ENCODE data around the gene PRAMEF4. TPM values are rescaled to one million over a fixed set of nuclear protein-coding genes. Genes with fewer than 3 reads are reported as not detected.
"Not testable (repeated sequence)": the region's sequence is repeated elsewhere in the genome, so short reads cannot be mapped to it uniquely, and the experiment has no call there.

PRAMEF4 gene
- total RNA-seq: not detected in 2 replicates

GRCh38 chr1:12886101-12886500 is at the start of gene PRAMEF4:
TSS of gene PRAMEF4 (minus strand) at chr1:12886201. CDS start at chr1:12883394, 2,807 bp downstream.
- not testable (repeated sequence) for H4K20me1 ChIP-seq (ENCODE audit: insufficient read depth, low read length); H3K4me2 ChIP-seq (ENCODE audit: insufficient read depth, low read length); H3K9me3 ChIP-seq (ENCODE audit: low read depth, low read length); H3K27ac ChIP-seq (ENCODE audit: low read depth, low read length); H3K27me3 ChIP-seq (ENCODE audit: insufficient read depth, low read length); H2AFZ ChIP-seq (ENCODE audit: low read length); H3K4me1 ChIP-seq (ENCODE audit: insufficient read depth, low read length); DNase-seq (ENCODE audit: insufficient read length, low spot score, missing footprints); H3K4me3 ChIP-seq (ENCODE audit: insufficient read depth, low read length); H3K36me3 ChIP-seq (ENCODE audit: insufficient read depth, low read length); H3K79me2 ChIP-seq (ENCODE audit: insufficient read depth, low read length)

GRCh38 chr1:12924368-12924767 is 38.4 kb upstream of the PRAMEF4 start:
- not testable (repeated sequence) for H3K27ac ChIP-seq (ENCODE audit: low read depth, low read length); H3K36me3 ChIP-seq (ENCODE audit: insufficient read depth, low read length); H4K20me1 ChIP-seq (ENCODE audit: insufficient read depth, low read length); H3K4me3 ChIP-seq (ENCODE audit: insufficient read depth, low read length); H3K4me2 ChIP-seq (ENCODE audit: insufficient read depth, low read length); H3K4me1 ChIP-seq (ENCODE audit: insufficient read depth, low read length); H2AFZ ChIP-seq (ENCODE audit: low read length); H3K9me3 ChIP-seq (ENCODE audit: low read depth, low read length); DNase-seq (ENCODE audit: insufficient read length, low spot score, missing footprints); H3K27me3 ChIP-seq (ENCODE audit: insufficient read depth, low read length); H3K79me2 ChIP-seq (ENCODE audit: insufficient read depth, low read length)

- not testable (repeated sequence) for H3K4me2 ChIP-seq (ENCODE audit: insufficient read depth, low read length); H2AFZ ChIP-seq (ENCODE audit: low read length); H3K4me3 ChIP-seq (ENCODE audit: insufficient read depth, low read length); H3K4me1 ChIP-seq (ENCODE audit: insufficient read depth, low read length); H3K79me2 ChIP-seq (ENCODE audit: insufficient read depth, low read length); H4K20me1 ChIP-seq (ENCODE audit: insufficient read depth, low read length); H3K36me3 ChIP-seq (ENCODE audit: insufficient read depth, low read length); H3K9me3 ChIP-seq (ENCODE audit: low read depth, low read length); H3K27ac ChIP-seq (ENCODE audit: low read depth, low read length); H3K27me3 ChIP-seq (ENCODE audit: insufficient read depth, low read length); DNase-seq (ENCODE audit: insufficient read length, low spot score, missing footprints)
These were observed 35.7 kb upstream of the PRAMEF4 start for GRCh38 chr1:12921749-12922148.

GRCh38 chr1:12916310-12916709 is 30.3 kb upstream of the PRAMEF4 start, which contains the start of gene PRAMEF7:
TSS of gene PRAMEF7 (plus strand) at chr1:12916610. CDS start at chr1:12917693, 1,083 bp downstream.
- H3K4me3 ChIP-seq (ENCODE audit: insufficient read depth, low read length); H3K9me3 ChIP-seq (ENCODE audit: low read depth, low read length); H4K20me1 ChIP-seq (ENCODE audit: insufficient read depth, low read length); H3K79me2 ChIP-seq (ENCODE audit: insufficient read depth, low read length); H3K27me3 ChIP-seq (ENCODE audit: insufficient read depth, low read length); H3K4me1 ChIP-seq (ENCODE audit: insufficient read depth, low read length); H2AFZ ChIP-seq (ENCODE audit: low read length); H3K27ac ChIP-seq (ENCODE audit: low read depth, low read length); H3K4me2 ChIP-seq (ENCODE audit: insufficient read depth, low read length); DNase-seq (ENCODE audit: insufficient read length, low spot score, missing footprints); H3K36me3 ChIP-seq (ENCODE audit: insufficient read depth, low read length): not testable (repeated sequence)

- H3K4me1 ChIP-seq (ENCODE audit: insufficient read depth, low read length); H3K79me2 ChIP-seq (ENCODE audit: insufficient read depth, low read length); H2AFZ ChIP-seq (ENCODE audit: low read length); H3K4me2 ChIP-seq (ENCODE audit: insufficient read depth, low read length); H3K9me3 ChIP-seq (ENCODE audit: low read depth, low read length); DNase-seq (ENCODE audit: insufficient read length, low spot score, missing footprints); H3K36me3 ChIP-seq (ENCODE audit: insufficient read depth, low read length); H3K27ac ChIP-seq (ENCODE audit: low read depth, low read length); H3K4me3 ChIP-seq (ENCODE audit: insufficient read depth, low read length); H4K20me1 ChIP-seq (ENCODE audit: insufficient read depth, low read length); H3K27me3 ChIP-seq (ENCODE audit: insufficient read depth, low read length): not testable (repeated sequence)
These were observed 18.0 kb upstream of the PRAMEF4 start for GRCh38 chr1:12903793-12904572.

GRCh38 chr1:12899186-12899585 is 13.2 kb upstream of the PRAMEF4 start:
- H3K36me3 ChIP-seq (ENCODE audit: insufficient read depth, low read length); H4K20me1 ChIP-seq (ENCODE audit: insufficient read depth, low read length); H3K4me2 ChIP-seq (ENCODE audit: insufficient read depth, low read length); H3K27me3 ChIP-seq (ENCODE audit: insufficient read depth, low read length); H3K79me2 ChIP-seq (ENCODE audit: insufficient read depth, low read length); H3K9me3 ChIP-seq (ENCODE audit: low read depth, low read length); H2AFZ ChIP-seq (ENCODE audit: low read length); DNase-seq (ENCODE audit: insufficient read length, low spot score, missing footprints); H3K27ac ChIP-seq (ENCODE audit: low read depth, low read length); H3K4me3 ChIP-seq (ENCODE audit: insufficient read depth, low read length); H3K4me1 ChIP-seq (ENCODE audit: insufficient read depth, low read length): not testable (repeated sequence)

- H3K36me3 ChIP-seq (ENCODE audit: insufficient read depth, low read length); H2AFZ ChIP-seq (ENCODE audit: low read length); H3K4me2 ChIP-seq (ENCODE audit: insufficient read depth, low read length); H3K27me3 ChIP-seq (ENCODE audit: insufficient read depth, low read length); DNase-seq (ENCODE audit: insufficient read length, low spot score, missing footprints); H3K4me1 ChIP-seq (ENCODE audit: insufficient read depth, low read length); H3K79me2 ChIP-seq (ENCODE audit: insufficient read depth, low read length); H3K9me3 ChIP-seq (ENCODE audit: low read depth, low read length); H3K4me3 ChIP-seq (ENCODE audit: insufficient read depth, low read length); H4K20me1 ChIP-seq (ENCODE audit: insufficient read depth, low read length); H3K27ac ChIP-seq (ENCODE audit: low read depth, low read length): not testable (repeated sequence)
These were observed 12.2 kb upstream of the PRAMEF4 start, which contains the start of gene PRAMEF10 for GRCh38 chr1:12898170-12898569. TSS of gene PRAMEF10 (minus strand) at chr1:12898270. CDS start at chr1:12895847, 2,423 bp downstream.

GRCh38 chr1:12878453-12878852 is 7.5 kb downstream of the PRAMEF4 start:
- H3K27me3 ChIP-seq (ENCODE audit: insufficient read depth, low read length); H2AFZ ChIP-seq (ENCODE audit: low read length); H3K4me1 ChIP-seq (ENCODE audit: insufficient read depth, low read length); H3K27ac ChIP-seq (ENCODE audit: low read depth, low read length); H3K9me3 ChIP-seq (ENCODE audit: low read depth, low read length); H3K79me2 ChIP-seq (ENCODE audit: insufficient read depth, low read length); H3K4me3 ChIP-seq (ENCODE audit: insufficient read depth, low read length); H4K20me1 ChIP-seq (ENCODE audit: insufficient read depth, low read length); DNase-seq (ENCODE audit: insufficient read length, low spot score, missing footprints); H3K4me2 ChIP-seq (ENCODE audit: insufficient read depth, low read length); H3K36me3 ChIP-seq (ENCODE audit: insufficient read depth, low read length): not testable (repeated sequence)
